Omental fat pad (tissue), 4 donors: Measurements from ENCODE around the gene ASTN2. TPM values are rescaled to one million over a fixed set of nuclear protein-coding genes. Genes with fewer than 3 reads are reported as not detected.
"Not testable (repeated sequence)": the region's sequence is repeated elsewhere in the genome, so short reads cannot be mapped to it uniquely, and the experiment has no call there.

Experiments
- ATAC-seq: fragments of 150-250 bp; one replicate; pipeline ENCODE4 v1.9.1; 2016; ENCODE audit warnings: mild to moderate bottlenecking, moderate library complexity; ENCODE audit not compliant: low FRiP score
- DNase-seq: peaks from one replicate; pipeline ENCODE4 v3.0.0-alpha.2; 2019; ENCODE audit warnings: low spot score
- CTCF ChIP-seq, 3 donors: fragments of 450-650 bp; IDR thresholded peaks; one replicate each; pipeline ENCODE4 v1.5.1; 2016 to 2017; ENCODE audit warnings: antibody characterized with exemption in 3 of 3, mild to moderate bottlenecking in 3 of 3, moderate library complexity in 2 of 3
- total RNA-seq, 4 donors: library from RNA; depleted of rRNA; stranded (reverse); fragments of >200 nt; gene quantifications; one replicate each; pipeline ENCODE4 v1.1.0, GENCODE V29; 2016

The ASTN2 gene
- total RNA-seq, 4 donors from 2014 or later = 1.1 to 8.4 (median 3.6) TPM

GRCh38 chr9:116907989-116908388 is 506.9 kb downstream of the ASTN2 start:
- DNase-seq (no peak), ATAC-seq (no peak)
- TF ChIP-seq CTCF (IDR thresholded peaks at IDR 0.05) = no peak

- DNase-seq (no peak), ATAC-seq (no peak)
- TF ChIP-seq CTCF (IDR thresholded peaks at IDR 0.05) = no peak
These were observed 509.7 kb downstream of the ASTN2 start for GRCh38 chr9:116905171-116905588.

GRCh38 chr9:116904165-116904564 is 510.7 kb downstream of the ASTN2 start:
- ATAC-seq (no peak), DNase-seq (no peak)
- no peak for TF ChIP-seq CTCF (IDR thresholded peaks at IDR 0.05)

- no peak for DNase-seq
- no peak for ATAC-seq
- no peak for TF ChIP-seq CTCF (IDR thresholded peaks at IDR 0.05)
These were observed 513.6 kb downstream of the ASTN2 start for GRCh38 chr9:116901260-116901659.

GRCh38 chr9:116900543-116900942 is 514.3 kb downstream of the ASTN2 start:
- no peak for DNase-seq
- no peak for ATAC-seq
- no peak for TF ChIP-seq CTCF (IDR thresholded peaks at IDR 0.05)

GRCh38 chr9:116900007-116900367 is 514.9 kb downstream of the ASTN2 start:
- no peak for ATAC-seq
- DNase-seq = no peak
- no peak for TF ChIP-seq CTCF (IDR thresholded peaks at IDR 0.05)

GRCh38 chr9:116899337-116900006 is 515.4 kb downstream of the ASTN2 start:
- DNase-seq (no peak), ATAC-seq (no peak)
- no peak for TF ChIP-seq CTCF (IDR thresholded peaks at IDR 0.05)

GRCh38 chr9:116898131-116898530 is 516.7 kb downstream of the ASTN2 start:
- not testable (repeated sequence) for ATAC-seq

More at GRCh38 chr9:116898131-116898530, 516.7 kb downstream of the ASTN2 start:
- not testable (repeated sequence) for DNase-seq
